ENCODE data around the gene PTPRK.

The PTPRK gene

GRCh38 chr6:128284128-128284527 lies 236.3 kb downstream of the PTPRK start:
- no peak for DNase-seq (ENCODE audit: low spot score)

DNA sequence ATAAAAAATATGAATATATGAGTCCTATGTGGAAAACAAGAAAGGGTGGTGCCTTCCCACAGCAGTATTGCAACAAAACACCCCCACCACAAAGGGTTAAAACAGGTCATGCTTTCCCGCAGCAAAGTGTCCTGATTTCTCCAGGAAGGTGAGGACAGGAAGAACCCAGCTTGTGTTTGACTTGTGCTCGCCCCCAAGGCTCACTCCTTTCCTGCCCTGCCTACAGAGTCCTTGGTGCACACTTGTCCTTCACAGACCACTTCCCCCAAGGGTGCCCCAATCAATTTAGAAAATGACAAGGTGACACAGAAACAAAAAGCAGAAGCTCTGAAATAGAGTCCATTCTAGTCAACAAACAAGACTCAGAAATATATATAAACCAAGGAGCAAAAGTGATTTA lies 237.4 kb downstream of the PTPRK start:
- DNase-seq (ENCODE audit: low spot score) = no peak

GRCh38 chr6:128280960-128281359 lies 239.4 kb downstream of the PTPRK start:
- peak; percentile 16 for DNase-seq (ENCODE audit: low spot score)

GRCh38 chr6:128280066-128280465 lies 240.3 kb downstream of the PTPRK start:
- no peak for DNase-seq (ENCODE audit: low spot score)

- no peak for DNase-seq (ENCODE audit: low spot score)
Measured at GRCh38 chr6:128278836-128279235, 241.6 kb downstream of the PTPRK start.

DNA sequence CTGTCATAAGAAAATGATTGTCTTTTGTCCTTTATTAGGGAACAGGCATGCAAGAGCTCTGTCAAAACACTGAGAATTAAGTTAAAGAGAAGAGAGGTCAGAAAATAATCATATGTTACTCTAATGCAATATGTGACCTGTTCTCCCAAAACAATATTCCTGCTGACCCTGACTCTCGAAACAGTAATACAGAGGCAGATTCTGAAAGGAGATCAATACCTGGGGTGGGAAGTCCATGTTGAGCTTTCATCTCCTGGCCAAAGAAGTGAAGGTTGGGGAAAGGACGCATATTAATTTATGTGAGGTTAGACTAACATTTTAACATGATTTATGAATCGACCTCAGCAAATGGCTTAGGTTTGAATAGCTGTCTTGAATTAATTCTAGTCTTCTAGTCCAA lies 243.0 kb downstream of the PTPRK start:
- DNase-seq (ENCODE audit: low spot score) = no peak

GRCh38 chr6:128276311-128276710 lies 244.1 kb downstream of the PTPRK start:
- no peak for DNase-seq (ENCODE audit: low spot score)

DNA sequence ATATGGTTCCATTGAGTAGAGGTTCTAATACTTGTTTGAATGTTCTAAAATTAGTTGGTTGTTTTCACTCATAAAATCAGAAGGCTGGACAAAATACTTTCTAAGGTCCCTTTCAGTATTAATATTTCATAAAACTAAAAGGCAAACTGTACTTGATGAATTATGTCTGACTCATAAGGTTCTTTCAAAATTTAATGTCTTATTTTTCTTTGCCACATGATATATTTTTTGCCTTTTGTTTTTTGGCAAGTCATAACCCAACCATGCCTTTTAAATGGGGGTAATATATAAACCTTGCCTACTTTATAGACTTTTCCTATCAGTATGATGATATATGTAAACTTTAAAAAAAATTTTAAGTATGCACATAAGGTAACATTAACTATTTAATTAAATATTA lies 244.7 kb downstream of the PTPRK start:
- DNase-seq (ENCODE audit: low spot score) = no peak

DNA sequence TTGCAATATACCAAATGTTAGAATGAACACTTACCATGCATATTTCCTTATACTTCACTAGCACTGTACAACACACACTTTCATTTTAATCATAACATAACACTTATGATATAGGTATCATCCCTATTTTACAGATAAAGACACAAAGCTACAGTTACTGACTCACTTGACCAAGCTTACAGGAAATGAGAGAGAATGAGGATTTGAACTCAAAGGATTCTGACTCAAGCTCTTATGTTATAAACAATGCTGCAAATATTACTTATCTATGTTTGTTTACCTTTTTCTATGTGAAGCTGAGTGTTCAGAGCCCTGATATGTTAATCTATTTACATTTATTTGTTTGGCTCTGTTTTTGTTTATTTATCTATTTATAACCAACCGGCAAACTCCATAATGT lies 245.4 kb downstream of the PTPRK start:
- DNase-seq (ENCODE audit: low spot score) = no peak

DNA sequence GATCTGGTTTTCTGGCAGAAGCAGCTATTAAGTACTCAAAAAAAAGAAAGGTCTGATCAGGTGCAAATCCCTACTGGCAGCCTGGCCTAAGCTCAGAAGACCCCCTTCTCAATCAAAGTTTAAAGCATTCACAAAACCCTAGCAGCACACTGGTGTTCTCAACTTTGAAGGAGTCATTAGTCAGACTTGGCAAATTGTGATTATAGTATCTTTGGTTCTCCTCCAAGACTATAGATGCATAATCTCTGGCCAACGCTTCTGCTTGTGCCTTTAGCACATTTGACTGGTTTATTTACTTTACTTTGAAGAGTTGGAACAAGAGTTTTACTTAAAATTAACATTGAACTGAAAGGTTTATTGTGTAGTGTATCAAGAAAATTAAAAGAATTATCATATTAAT lies 248.9 kb downstream of the PTPRK start:
- no peak for DNase-seq (ENCODE audit: low spot score)

DNA sequence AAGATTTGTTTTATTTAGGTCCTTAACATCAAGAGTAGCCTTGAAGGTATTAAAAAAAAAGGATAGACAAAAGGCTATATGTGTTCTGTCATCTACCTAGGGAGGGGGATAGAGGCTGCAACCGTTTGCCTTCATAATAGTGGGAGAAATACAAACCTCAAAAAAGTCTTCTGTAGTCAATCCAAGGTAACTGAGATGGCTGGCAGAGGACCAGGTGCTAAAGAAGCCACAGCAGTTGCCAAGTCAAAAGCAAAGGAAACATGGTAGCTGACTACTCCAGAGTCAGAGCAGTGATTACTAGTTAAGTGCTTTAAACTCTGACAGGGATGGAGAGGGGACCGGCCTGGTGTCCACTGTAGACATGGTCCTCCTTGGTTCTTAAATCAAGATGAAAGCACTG lies 249.4 kb downstream of the PTPRK start:
- DNase-seq (ENCODE audit: low spot score) = no peak

- DNase-seq (ENCODE audit: low spot score) = no peak
Measured at GRCh38 chr6:128266946-128267345, 253.5 kb downstream of the PTPRK start.

- DNase-seq (ENCODE audit: low spot score) = no peak
Measured at GRCh38 chr6:128265706-128266105, 254.7 kb downstream of the PTPRK start.

- no peak for DNase-seq (ENCODE audit: low spot score)
Measured at GRCh38 chr6:128259730-128260685, 260.4 kb downstream of the PTPRK start.

- no peak for DNase-seq (ENCODE audit: low spot score)
Measured at GRCh38 chr6:128259029-128259724, 261.2 kb downstream of the PTPRK start.

DNA sequence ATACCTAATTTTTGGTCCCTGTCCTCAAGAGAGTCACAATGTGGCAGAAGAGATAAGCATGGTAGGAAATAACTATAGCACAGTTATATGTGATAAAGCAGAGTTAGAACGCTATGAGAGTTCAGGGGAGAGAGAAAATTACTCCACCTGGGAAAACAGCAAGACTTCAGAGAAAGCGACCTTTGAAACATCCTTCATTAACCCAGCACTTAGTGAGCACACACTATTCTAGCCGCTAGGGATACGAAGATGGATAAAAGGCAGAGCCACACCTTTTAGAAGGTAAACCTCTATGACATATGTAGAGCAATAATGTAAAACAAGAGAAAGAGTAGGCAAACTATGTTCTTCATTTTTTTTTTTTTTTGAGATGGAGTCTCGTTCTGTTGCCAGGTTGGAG lies 264.3 kb downstream of the PTPRK start:
- DNase-seq (ENCODE audit: low spot score) = no peak

DNA sequence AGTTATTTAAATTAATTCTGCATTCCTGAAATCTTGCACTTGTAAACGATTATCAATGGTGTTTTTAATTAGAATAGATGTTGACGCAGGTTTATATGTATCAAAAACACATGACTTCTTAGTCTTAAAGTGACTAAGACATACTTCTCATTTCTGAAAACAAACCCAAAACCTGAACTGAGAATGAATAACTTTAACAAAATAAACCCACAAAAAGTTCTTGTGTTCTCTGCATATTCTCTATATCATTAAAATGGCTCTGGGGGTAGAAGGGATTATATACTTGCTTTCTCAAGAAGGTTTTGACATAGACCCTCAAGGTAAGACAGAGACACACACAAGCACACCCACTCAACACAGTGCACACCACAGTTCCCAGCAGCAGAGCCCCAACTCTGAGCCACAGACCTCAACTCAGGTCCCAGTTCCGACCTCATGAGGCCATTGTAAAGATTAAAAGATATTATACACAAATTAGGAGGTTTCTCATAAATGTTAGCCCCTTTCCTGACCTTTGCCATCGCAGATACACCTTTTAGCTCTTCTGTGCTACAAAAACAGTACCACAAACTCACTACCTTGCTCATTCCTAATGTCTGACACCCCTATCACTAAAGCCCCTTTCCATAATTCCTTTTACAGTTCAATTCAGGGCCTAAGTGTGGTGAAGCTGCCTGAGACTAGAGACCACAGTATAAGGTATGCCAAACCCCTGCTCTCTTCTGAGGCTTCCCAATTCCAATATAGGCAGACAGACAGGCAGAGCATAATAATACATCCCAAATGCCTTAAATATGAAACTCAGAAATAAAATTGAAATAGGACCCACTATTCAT lies 267.8 kb downstream of the PTPRK start:
- DNase-seq (ENCODE audit: low spot score) = no peak

DNA sequence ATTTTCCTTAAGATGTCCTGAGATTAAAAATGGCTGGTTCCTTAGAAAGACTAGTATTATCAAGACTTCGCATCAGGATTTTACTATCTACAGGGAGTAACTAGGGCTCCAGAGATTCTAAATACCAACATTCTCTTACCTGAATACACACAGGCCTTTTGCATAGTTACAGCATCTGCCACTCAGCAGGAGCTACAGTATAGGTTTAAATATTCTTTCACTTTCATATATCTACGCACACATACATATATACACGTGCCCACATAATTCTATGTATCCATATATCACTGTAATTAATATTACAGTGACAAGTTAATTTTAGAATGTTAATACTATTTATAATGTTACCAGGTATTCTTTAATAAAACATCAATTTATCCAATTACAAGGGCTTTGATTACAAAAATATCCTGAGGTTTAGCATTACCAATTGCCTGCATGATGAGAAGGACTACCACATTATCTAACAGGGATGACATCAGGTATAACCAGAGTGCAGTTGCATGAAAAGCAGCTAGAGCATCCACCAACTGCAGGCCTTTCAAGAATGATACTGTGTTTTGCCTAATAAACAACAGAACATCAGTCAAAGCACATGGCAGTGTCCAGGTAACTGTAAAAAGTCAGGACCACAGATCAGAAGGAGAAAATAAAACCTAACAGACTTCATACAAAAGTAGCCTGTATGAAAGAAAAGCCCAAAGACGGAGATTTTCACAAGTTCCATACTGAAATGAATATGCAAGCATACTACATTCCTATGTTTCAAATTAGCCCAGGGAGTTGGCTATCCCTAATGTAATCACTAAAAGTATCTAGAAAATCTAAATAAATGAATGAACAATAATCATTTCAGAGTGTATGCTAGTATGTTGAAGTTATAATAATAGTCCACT lies 268.7 kb downstream of the PTPRK start:
- DNase-seq (ENCODE audit: low spot score) = no peak

GRCh38 chr6:128250370-128251070 lies 269.9 kb downstream of the PTPRK start:
- DNase-seq (ENCODE audit: low spot score) = no peak

GRCh38 chr6:128249429-128249828 lies 271.0 kb downstream of the PTPRK start:
- no peak for DNase-seq (ENCODE audit: low spot score)

All from HuH-7.5 (cell line).